Measurements from ENCODE around the gene MFAP4.

DNA sequence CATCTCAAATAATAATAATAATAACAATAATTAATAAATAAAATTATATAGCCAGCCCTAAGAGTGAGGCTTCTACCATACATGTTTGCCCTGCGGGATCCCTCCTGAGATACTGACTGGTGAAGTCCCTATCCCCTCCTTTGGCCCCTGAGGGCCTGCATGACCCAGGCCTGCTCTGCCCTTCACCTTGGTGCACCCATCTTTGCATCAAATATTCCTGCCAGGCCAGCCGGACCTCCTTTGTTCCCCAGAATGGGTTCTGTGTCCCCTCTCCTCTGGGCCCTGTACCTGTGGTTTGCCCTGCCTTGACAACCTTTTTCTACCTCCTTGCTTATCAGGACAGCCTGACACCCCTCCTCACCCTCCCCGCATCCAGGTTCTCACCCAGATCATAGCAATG is 22.1 kb upstream of the MFAP4 start:
- TF ChIP-seq EZH2 (IDR thresholded peaks at IDR 0.05) (no peak), POLR2AphosphoS5 (IDR thresholded peaks at IDR 0.05; ENCODE audit: borderline replicate concordance, low read depth, low read length) (no peak)
